ENCODE data around the gene NISCH. TPM values are rescaled to one million over a fixed set of nuclear protein-coding genes. Genes with fewer than 3 reads are reported as not detected.

NISCH gene
- total and polyA plus RNA-seq, 2 donors (not counting 3 experiments of a cell fraction or from before 2014, with no cell fraction given) = 156 to 178 TPM

DNA sequence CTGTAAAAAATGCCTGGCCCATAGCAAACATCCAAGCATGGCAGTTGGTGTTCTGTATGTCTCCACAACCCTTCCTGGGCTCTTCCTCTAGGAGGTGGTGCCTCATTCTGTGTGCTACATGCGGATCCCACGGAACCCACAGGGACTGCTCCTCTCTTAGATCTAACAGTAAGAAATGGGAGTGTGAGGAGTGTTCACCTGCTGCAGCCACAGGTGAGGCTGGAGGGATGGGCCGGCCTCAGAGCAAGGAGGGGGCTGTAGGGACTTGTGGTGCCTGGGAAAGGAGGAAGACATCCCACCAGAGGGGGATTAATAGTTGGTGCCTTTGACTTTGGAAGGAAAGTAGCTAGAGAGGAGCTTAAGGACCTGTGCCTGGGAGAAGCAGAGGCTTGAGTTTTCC is 32.7 kb upstream of the NISCH start:
- dilution Hi-C loops (cut with MboI; ENCODE audit: extremely low pct_ligation_motif_present, low sequenced_read_pairs) = no loop called here
- Histone ChIP-seq H3K27me3 (ENCODE audit: control insufficient read depth in 2 of 2, insufficient read depth in 2 of 2, low read length in 2 of 2) (no peaks in the 10 kb centered on the region), H4K20me1 (replicated peaks; ENCODE audit: control insufficient read depth, extremely low read depth, insufficient read depth, low read length) (no peaks in the 10 kb centered on the region), H3K9me3 (replicated peaks; ENCODE audit: control insufficient read depth, insufficient read depth, low read length) (no peaks in the 10 kb centered on the region), H3K79me2 (ENCODE audit: control insufficient read depth, insufficient read depth, low read length) (no peaks in the 10 kb centered on the region), H3K36me3 (ENCODE audit: control insufficient read depth in 2 of 2, extremely low read depth in 1 of 2, insufficient read depth in 2 of 2, low read length in 2 of 2) (no peaks in the 10 kb centered on the region), H3K4me3 (replicated peaks in 1 of 3; ENCODE audit: insufficient read depth in 1 of 3, low read depth in 1 of 3, low read length in 3 of 3) (no peak overlapping the region), H3K4me1 (ENCODE audit: control insufficient read depth, extremely low read depth, insufficient read depth, low read length) (no peaks in the 10 kb centered on the region), H3K4me2 (ENCODE audit: insufficient read depth, low read length) (no peak overlapping the region), H3K27ac (ENCODE audit: insufficient read depth, low read depth, low read length) (no peak overlapping the region), H2AFZ (ENCODE audit: low read depth, low read length) (no peak overlapping the region), H3K9ac (replicated peaks; ENCODE audit: extremely low read depth, insufficient read depth, low read length) (no peak overlapping the region), H3K9me1 (replicated peaks; ENCODE audit: control insufficient read depth, extremely low read depth, insufficient read depth, low read length) (no peaks in the 10 kb centered on the region)
- ChIA-PET CTCF (interaction anchor here (1.8 to 10.2 kb wide), 2 partner anchors 10 to 25 kb away, joined by 9 to 243 read pairs; partner anchors contain the start of gene SEMA3G), POLR2A (no interaction called here)
- DNase-seq (ENCODE audit: low read depth, low spot score) (no peak), FAIRE-seq (no peak)
- BruUV-seq (replicated peaks) = no TSS peak
- TF ChIP-seq GATA2 (IDR thresholded peaks at IDR 0.05; ENCODE audit: insufficient read depth, insufficient read length, low read depth, low read length) = no peak
- TF ChIP-seq MYC (IDR thresholded peaks at IDR 0.05; ENCODE audit: low read depth, low read length) = no peak
- TF ChIP-seq EZH2 (IDR thresholded peaks at IDR 0.05; ENCODE audit: borderline replicate concordance, low read depth, low read length, severe bottlenecking) = no peak
- no peak for TF ChIP-seq FOS (IDR thresholded peaks at IDR 0.05; ENCODE audit: borderline replicate concordance, insufficient read depth, low read length)
- TF ChIP-seq, protein P1, sequence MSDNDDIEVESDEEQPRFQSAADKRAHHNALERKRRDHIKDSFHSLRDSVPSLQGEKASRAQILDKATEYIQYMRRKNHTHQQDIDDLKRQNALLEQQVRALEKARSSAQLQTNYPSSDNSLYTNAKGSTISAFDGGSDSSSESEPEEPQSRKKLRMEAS (IDR thresholded peaks at IDR 0.05; ENCODE audit: insufficient read depth, insufficient read length) = no peak
- TF ChIP-seq, protein P2, sequence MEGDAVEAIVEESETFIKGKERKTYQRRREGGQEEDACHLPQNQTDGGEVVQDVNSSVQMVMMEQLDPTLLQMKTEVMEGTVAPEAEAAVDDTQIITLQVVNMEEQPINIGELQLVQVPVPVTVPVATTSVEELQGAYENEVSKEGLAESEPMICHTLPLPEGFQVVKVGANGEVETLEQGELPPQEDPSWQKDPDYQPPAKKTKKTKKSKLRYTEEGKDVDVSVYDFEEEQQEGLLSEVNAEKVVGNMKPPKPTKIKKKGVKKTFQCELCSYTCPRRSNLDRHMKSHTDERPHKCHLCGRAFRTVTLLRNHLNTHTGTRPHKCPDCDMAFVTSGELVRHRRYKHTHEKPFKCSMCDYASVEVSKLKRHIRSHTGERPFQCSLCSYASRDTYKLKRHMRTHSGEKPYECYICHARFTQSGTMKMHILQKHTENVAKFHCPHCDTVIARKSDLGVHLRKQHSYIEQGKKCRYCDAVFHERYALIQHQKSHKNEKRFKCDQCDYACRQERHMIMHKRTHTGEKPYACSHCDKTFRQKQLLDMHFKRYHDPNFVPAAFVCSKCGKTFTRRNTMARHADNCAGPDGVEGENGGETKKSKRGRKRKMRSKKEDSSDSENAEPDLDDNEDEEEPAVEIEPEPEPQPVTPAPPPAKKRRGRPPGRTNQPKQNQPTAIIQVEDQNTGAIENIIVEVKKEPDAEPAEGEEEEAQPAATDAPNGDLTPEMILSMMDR (IDR thresholded peaks at IDR 0.05; ENCODE audit: extremely low read depth in 1 of 2, insufficient read depth in 1 of 2, low read depth in 1 of 2, low read length in 2 of 2) = no peak
- no peak for TF ChIP-seq POLR2AphosphoS5 (IDR thresholded peaks at IDR 0.05; ENCODE audit: insufficient read depth, low read depth, low read length)
- TF ChIP-seq POLR2A (IDR thresholded peaks at IDR 0.05; ENCODE audit: low read depth, low read length) = no peak
- no peak for TF ChIP-seq JUN (IDR thresholded peaks at IDR 0.05; ENCODE audit: borderline replicate concordance, insufficient read depth, insufficient read length, low read depth)
- intact Hi-C loops (cut with micrococcal nuclease) = no loop called here

Measured in endothelial cell of umbilical vein (primary cell).